ENCODE results near the gene ARHGAP40.

ARHGAP40 gene

GRCh38 chr20:38601216-38602184 is at the start of gene ARHGAP40:
ARHGAP40 (plus strand) TSS chr20:38601809.
- no peak for DNase-seq

- DNase-seq = no peak
Measured at GRCh38 chr20:38554986-38555385, 46.6 kb upstream of the ARHGAP40 start.

- no peak for DNase-seq
Measured at GRCh38 chr20:38555395-38555794, 46.2 kb upstream of the ARHGAP40 start.

- no peak for DNase-seq
Measured at GRCh38 chr20:38557174-38557573, 44.4 kb upstream of the ARHGAP40 start.

- DNase-seq = no peak
Measured at GRCh38 chr20:38558596-38559360, 42.8 kb upstream of the ARHGAP40 start.

- DNase-seq = no peak
Measured at GRCh38 chr20:38559764-38560163, 41.8 kb upstream of the ARHGAP40 start.

- DNase-seq = no peak
Measured at GRCh38 chr20:38563802-38564431, 37.7 kb upstream of the ARHGAP40 start.

GRCh38 chr20:38564680-38565079 is 36.9 kb upstream of the ARHGAP40 start:
- no peak for DNase-seq

- DNase-seq = no peak
Measured at GRCh38 chr20:38566036-38566598, 35.5 kb upstream of the ARHGAP40 start.

GRCh38 chr20:38569747-38570525 is 31.7 kb upstream of the ARHGAP40 start:
- DNase-seq = no peak

GRCh38 chr20:38573413-38573812 is 28.2 kb upstream of the ARHGAP40 start:
- no peak for DNase-seq

- no peak for DNase-seq
Measured at GRCh38 chr20:38579219-38579910, 22.2 kb upstream of the ARHGAP40 start.

GRCh38 chr20:38579921-38580320 is 21.7 kb upstream of the ARHGAP40 start:
- no peak for DNase-seq

GRCh38 chr20:38581013-38581412 is 20.6 kb upstream of the ARHGAP40 start, which contains the start of gene ADIG:
ADIG (plus strand) TSS chr20:38581197; CDS start chr20:38581251, 54 bp downstream.
- no peak for DNase-seq

GRCh38 chr20:38581830-38582358 is 19.7 kb upstream of the ARHGAP40 start:
- DNase-seq = no peak

GRCh38 chr20:38583306-38583705 is 18.3 kb upstream of the ARHGAP40 start:
- no peak for DNase-seq

GRCh38 chr20:38584099-38584763 is 17.4 kb upstream of the ARHGAP40 start:
- no peak for DNase-seq

- DNase-seq = no peak
Measured at GRCh38 chr20:38585404-38586180, 16.0 kb upstream of the ARHGAP40 start.

- DNase-seq = no peak
Measured at GRCh38 chr20:38586181-38586525, 15.5 kb upstream of the ARHGAP40 start.

- DNase-seq = no peak
Measured at GRCh38 chr20:38588303-38588702, 13.3 kb upstream of the ARHGAP40 start.

Measured in activated CD4-positive, alpha-beta T cell treated with anti-CD3 and anti-CD28 coated beads, Interleukin-2, amount 50 U/mL, for 4 hours (primary cell).